COLO668 (cell line): ENCODE results near the gene SLC52A3.
"Not testable (repeated sequence)": the region's sequence is repeated elsewhere in the genome, so short reads cannot be mapped to it uniquely, and the experiment has no call there.

ENCODE experiments used
- DNase-seq: peaks from one replicate; lab custom pipeline; 2025; ENCODE audit not compliant: unreplicated experiment; lab: John Stamatoyannopoulos, UW

The SLC52A3 gene

DNA sequence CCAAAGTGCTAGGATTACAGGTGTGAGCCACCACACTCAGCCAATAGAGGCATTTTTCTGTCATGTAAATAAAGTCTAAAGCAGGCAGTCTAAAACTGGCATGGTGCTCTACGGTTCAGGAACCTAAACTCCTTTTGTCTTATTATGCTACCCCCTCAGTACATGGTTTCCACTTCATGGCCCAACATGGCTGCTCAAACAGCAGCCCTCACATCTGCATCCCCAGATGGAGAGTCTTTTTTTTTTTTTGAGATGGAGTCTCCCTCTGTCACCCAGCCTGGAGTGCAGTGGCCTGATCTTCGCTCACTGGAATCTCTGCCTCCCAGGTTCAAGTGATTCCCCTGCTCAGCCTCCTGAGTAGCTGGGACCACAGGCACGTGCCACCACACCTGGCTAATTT lies 38.3 kb downstream of the SLC52A3 start:
- no peak for DNase-seq

DNA sequence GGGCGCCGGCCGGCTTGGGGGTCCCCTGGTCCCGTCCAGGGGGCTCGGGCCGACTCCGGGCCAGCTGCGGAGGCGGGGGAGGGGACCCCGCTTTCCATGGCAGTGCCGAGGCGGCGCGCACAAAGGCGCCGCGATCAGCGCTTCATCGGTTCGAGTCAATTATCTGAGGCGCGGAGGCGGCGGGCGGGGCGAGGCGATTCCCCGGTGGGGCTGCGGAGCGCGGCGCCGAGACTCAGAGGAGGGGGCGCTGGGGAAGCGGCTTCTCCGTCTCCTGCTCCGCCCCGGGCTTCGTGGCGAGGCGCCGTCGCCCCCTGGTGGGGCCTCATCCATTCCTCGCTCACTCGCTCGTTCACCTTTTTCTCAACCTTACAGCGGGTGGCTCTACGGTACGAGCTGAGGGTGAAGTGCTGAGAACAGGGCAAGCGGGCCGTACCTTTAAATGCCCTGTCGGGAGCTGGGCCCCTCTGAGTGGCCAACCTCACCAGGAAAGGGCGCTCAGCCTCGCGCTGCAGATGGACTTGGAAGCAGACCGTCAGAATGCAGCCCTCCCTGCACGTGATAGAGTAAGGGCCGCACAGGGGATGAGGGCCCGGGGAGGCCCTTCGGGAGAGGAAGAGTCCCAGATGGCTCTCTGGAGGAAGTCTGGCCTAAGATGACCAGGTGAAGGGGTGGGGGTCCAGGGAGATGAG lies 39.9 kb downstream of the SLC52A3 start:
- peak; percentile 47 for DNase-seq

- DNase-seq = no peak
Measured at GRCh38 chr20:726160-726559, 42.1 kb downstream of the SLC52A3 start.

DNA sequence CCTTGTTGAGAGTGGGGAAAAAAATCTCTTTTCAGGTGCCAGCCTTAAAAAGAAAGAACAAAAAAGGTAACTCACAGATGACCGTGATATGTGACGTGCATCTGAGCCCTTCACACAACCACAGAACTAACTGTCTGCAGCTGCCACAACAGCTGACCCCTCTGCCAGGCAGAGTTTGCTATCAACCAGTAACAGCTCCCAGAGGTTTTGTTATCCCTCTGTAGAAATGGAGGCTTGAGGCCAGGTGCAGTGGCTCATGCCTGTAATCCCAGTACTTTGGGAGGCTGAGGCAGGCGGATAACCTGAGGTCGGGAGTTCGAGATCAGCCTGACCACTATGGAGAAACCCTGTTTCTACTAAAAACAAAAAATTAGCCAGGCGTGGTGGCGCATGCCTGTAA lies 42.8 kb downstream of the SLC52A3 start:
- DNase-seq = no peak

DNA sequence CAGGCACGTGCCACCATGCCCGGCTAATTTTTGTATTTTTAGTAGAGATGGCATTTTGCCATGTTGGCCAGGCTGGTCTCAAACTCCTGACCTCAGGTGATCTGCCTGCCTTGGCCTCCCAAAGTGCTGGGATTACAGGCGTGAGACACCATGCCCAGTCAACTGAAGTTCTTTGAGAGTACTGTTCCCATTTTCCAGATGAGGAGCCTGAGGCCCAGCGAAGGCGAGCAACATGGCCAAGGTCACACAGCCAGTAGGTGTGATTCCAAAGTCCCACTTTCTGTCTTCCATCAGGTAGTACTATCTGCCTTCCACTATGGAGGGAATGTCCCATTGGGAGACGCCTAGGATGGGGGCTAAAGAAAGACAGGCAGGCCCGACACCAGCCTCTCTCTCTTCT lies 43.5 kb downstream of the SLC52A3 start:
- DNase-seq = not testable (repeated sequence)

GRCh38 chr20:723756-724155 lies 44.5 kb downstream of the SLC52A3 start:
- DNase-seq = no peak

- no peak for DNase-seq
Measured at GRCh38 chr20:722822-723644, 45.3 kb downstream of the SLC52A3 start.

- no peak for DNase-seq
Measured at GRCh38 chr20:721876-722275, 46.4 kb downstream of the SLC52A3 start.

DNA sequence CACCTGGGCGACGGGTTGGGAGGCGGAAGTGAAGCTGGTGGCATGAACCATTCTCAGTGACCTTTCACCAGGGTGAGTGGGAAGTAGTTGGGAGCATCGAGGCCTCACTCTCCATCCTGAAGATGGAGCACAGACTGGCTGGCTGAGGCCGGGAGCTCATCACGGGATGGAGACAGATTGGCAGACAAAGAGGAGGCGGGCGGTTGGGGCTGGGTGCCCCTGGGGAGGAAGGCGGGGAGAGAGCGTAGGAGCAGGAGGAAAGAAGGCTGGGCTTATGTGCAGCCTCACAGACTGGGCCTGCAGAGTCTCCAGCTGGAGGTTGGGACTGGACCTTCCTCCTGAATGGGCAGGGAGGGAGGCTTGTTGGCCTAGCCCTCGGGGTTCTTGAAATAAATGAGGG lies 48.5 kb downstream of the SLC52A3 start:
- no peak for DNase-seq

DNA sequence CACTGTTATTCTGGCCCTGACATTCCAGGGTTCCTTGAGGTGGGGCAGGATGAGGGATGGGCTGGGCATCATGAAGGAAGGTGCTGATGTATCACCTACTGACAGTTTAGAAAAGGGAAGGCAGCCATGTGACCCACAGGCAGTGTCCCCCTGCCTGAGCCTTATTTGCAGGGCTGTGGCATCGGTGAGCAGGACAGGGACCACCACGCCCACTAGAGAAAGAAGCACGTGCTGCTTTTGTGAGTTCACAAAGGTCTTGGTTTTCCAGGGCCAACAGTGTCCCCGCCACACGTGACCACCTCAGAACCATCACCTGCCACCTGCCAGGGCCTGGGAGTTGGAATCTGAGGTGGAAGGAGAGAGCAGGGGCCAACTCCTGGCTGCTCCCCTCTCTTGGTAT lies 49.2 kb downstream of the SLC52A3 start:
- DNase-seq = no peak

- DNase-seq = no peak
Measured at GRCh38 chr20:717832-718231, 50.5 kb downstream of the SLC52A3 start.

DNA sequence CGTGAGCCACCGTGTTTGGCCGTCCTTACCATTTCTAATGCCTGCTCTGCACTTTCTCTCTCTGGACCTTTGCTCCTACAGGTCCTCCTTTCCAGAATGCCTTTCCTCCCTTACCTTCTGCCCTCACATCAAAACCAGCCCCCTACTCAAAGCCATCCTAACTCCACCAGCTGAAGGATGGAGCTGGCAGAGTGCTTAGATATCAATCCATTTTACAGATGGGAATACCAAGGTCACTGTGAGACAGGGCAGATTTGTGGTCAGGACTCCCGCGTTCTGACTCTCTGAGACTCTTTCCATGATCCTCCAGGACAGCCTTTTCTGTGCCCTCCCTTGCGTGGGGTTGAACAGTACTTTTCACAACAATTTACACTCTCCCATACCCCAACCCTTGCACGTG lies 51.0 kb downstream of the SLC52A3 start:
- DNase-seq = no peak

- DNase-seq = no peak
Measured at GRCh38 chr20:714453-714852, 53.8 kb downstream of the SLC52A3 start.

- no peak for DNase-seq
Measured at GRCh38 chr20:711576-711975, 56.7 kb downstream of the SLC52A3 start.

DNA sequence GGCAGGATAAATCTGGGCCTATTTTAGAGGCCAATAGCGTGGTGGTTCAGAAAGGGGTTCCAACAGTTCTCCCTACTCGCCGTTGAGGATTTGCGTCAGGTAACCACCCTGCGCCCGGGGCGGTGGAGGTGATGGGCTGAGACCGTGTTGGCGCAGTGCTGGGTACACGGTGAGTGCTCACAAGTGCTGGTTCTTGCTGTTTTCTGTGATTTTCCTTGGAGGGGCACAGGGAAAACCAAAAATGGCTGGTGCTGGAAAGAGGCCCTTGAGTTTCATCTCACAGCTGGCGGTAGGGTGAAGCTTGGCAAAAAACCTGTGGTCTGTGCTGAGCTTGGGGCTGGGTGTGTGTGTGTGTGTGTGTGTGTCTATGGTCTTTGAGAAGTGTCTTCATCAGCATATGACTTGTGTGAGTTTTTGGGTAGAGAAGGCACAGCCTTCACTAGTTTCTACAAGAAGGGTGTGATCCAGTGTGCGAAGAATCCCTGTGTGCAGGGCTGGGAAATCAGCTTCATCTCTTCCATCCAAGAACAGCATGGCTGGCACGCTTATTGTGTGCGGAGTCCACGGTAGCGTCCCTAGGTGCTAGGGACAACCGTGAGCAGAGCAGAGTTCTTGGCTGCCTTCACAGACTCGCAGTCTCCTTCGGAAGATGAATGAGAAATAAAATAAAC lies 57.4 kb downstream of the SLC52A3 start:
- no peak for DNase-seq
